Hematopoietic multipotent progenitor cell treated with erythropoietin and hydrocortisone succinate and interleukin-3 and kit ligand, for 8 days (in vitro differentiated cells): Measurements from ENCODE around the gene GLI3.

Experiments used
- DNase-seq: peaks from one replicate; pipeline ENCODE4 v3.0.0-alpha.2; 2015

Gene GLI3

DNA sequence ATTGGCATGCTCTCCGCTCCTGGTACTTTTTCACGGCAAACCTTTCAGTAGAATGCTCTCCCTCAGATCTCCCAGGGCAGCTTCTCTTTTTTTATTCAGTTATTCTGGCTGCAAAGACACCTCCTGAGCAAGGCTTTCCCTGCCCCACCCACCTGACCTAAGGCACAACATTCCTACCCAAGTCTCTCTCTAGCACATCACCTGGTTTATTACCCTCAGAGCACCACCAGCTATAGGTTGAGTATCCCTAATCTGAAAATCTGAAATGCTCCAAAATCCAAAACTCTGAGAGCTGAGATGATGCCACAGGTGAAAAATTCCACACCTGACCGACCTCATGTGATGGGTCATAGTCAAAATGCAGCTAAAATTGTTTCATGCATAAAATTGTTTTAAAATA, 99.6 kb downstream of the GLI3 start:
- no peak for DNase-seq

DNA sequence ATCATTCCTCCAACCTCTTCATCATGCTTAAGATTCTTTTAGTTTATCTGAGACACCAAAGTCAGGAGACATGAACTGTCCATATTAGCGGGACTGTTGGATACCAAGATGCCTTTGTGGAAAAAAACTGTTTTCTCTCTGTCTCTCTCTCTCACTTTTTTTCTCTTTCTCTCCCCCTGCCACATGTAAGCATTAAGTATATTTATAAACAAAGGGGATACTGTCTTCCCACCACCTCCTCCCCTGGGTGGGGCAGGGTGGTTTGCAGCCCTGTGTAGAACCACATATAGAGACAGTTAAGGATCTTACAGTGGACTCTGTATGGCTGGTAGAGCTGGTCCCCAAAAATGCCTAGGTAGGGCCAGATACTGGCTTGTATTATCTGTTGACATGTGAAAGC, 101.3 kb downstream of the GLI3 start:
- DNase-seq, result no peak

DNA sequence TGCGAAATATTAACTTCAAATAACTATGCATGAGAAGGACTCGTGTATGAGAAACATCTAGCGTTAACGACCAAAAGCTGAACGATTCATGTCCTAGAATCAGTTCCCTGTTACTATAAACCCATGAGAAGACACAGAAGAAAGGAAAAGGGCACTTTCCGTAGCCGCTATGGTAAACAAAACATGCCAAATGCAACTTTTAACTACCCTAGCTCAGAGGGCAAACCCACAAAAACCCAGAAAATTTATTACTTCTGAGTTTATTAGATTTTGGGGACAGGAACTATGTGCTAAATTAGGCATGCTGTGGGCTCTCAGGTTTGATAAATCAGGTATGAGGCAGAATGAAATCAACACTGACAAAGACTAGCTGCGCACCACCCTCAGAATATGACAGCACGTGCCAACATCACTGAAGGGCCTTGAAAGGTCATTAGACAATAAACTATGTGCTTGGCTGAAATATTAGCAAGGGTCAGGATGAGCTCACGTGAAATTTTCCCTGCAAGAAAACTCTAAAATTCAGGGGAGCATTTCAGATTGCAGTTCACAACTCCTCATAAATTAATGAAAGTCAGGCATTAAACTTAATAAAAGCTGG, 102.6 kb downstream of the GLI3 start:
- no peak for DNase-seq

DNA sequence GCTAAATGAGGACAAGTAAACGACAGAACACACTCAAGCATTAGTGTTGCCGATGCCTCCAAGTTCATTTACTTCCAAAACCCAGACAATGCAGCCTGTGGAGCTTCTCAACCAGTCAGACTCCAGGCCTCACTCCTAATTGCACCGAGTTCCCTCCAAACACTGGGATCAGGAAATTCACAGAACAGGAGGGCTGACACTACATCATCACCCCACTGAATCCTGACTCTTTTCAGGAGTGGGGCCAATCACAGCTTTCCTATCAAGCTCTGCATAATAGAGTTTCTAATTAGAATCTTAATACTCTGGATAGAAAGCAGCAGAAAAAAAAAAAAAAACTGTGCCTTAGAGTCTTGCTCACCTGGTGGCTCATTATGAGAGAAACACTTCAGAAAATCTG, 103.7 kb downstream of the GLI3 start:
- DNase-seq, result no peak

DNA sequence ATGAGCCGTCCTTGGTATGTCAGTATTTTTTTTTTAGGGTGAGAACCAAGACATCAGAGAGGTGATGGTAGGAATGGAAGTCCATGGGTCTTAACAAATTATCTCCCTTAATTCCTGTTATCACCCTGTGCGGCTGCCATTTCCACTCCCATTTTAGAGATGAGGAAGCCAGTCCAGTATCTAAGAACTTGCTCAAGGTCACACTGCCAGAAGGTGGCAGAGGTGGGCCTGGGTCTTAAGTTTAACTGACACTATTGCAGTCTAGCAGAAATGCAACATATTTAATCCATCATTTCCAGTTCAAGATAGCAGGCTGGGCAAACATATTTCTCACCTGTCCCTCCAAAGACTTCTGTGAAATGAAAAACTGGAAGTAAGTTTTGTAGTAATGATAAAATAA, 108.3 kb downstream of the GLI3 start:
- DNase-seq, result no peak

DNA sequence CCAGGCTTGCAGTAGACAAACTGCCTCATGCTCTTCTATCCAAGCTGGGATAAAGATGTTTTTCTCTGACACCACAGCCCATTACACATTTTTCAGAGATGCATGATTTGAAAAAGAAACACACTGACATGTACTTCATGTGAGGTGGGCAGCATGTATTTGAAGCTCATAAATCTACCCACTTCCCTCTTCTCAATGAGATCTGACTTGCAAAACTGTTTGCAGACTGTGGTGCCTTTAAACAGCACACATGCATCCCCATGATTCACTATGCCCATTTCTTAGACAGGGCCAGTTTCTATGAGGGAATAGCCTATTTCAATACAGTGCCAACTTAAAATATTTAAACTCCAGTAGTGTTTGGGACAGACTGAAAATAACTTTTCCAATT, 109.8 kb downstream of the GLI3 start:
- no peak for DNase-seq

DNA sequence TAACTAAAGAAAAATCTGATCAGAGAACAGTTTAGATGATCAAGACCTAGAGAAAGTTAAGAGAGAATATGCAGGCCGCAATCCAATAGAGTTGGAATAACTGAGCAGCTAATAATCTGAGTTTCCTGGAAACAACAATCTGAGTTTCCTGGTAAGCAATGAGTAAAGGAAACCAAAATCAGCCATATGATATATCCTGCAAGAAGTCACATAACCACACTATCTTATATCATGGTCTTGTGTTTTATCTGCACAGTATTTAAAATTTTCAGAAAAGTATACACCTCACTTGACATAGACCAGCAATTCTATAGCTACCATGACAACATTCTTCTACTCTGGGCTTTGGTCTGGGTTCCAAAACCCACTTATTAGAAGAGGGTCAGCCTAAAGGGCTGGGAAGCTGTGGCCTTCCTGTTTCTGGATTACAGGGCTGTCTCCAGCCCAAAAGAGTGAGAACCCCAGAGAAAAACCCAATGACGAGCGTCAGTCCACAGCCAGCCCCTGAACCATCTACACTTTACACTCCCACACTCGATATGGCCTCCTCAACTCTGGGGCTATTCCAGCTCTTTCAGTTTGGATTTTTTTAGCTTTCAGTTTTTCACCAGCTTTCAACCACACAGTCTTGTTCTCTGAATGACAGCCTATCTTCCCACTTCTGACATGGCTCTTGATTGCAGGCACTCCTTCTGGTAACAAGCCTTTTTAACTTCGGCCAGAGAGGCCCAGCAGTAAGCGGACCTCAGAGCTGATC, 110.4 kb downstream of the GLI3 start:
- no peak for DNase-seq

DNA sequence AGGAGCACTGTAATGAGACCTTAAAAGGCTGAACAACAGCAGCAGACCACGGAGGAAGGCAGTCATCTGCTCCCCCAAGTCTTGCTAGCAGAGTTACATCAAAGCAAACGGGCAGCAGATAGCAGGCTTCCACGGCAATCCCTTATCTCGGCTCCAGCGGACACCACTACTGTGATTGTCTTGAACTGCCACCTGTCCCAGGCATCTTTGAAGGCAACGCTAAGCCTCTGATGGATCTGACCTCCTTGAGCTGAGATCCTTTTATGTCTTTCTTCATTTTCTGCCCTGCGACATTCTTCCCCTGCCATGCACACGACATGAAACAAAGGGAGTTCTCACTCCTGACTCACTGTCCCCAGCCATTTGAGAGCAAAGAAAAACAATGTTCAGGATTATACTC, 111.7 kb downstream of the GLI3 start:
- DNase-seq, result no peak

DNA sequence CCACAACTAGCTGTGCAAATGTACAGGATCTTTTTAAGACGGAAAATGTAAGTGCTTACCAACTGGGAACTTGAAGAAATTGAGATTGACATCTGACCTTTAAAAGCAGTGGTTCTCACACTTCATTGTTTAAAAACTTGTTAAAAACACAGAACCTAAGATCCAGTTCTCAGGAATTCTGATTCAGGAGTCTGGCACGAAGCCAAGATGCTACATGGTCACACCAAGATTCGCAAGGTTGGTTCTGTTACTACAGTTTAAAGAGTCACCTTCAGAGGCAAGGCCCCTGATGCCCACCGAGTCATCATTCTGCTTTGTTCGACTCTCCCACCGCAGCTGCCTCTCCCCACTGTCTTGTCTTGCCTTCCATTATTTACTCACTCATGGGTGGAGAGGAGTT, 113.3 kb downstream of the GLI3 start:
- no peak for DNase-seq

DNA sequence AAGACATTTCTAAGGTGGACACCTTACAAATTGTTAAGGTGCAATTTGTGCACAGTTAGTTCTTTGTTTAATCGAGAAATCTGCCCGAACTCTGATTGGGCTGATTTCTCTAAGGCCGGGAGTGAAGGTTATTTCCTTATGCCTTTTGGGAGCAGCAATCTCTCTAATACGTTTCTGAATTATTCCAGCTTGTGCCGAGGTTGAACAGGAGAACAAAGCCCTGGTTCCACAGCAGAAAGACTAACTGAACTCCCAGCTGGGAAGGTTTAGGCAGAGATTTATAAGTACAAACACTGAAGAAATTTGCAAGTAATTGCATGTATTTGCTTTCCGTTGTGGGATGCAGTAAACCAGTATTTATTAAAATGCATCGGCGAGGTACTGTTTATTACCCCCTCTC, 116.8 kb downstream of the GLI3 start:
- DNase-seq, result no peak

DNA sequence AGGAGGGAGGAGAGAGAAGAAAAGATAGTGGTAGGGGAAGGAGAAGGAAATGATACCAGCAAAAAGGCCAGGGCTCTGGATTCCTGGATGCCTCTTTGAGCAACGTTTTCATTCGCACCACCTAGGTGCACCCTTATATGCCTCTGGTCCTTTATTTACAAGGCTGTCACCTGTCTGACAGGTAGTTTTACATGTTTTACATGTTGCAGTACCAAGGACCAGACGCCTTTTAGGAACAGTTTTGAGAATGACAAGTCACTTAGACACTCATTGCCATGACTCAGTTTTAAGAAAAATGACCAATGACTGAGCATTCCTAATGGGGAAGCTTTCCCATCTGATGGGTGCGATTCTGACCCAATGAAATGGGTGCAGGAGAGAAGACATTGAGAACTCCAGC, 119.8 kb downstream of the GLI3 start:
- no peak for DNase-seq

DNA sequence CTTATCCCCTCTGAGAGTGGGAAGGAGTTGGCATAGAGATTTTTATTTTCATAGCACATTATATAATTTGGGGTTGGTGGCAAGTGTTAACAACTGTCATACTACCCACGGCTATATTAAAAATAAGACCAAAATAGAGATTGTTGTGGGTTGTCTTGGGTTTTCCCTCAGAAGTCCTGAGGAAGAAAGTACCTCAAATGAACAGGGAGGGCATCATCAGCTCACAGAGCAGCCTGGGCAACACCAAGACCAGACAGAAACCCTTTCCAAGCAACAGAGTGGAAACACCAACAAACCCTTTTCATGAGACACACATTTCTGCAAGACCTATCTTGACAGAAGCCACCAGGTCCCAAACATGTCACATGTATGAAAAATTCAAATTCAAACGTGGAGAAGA, 121.2 kb downstream of the GLI3 start:
- DNase-seq, result no peak

DNA sequence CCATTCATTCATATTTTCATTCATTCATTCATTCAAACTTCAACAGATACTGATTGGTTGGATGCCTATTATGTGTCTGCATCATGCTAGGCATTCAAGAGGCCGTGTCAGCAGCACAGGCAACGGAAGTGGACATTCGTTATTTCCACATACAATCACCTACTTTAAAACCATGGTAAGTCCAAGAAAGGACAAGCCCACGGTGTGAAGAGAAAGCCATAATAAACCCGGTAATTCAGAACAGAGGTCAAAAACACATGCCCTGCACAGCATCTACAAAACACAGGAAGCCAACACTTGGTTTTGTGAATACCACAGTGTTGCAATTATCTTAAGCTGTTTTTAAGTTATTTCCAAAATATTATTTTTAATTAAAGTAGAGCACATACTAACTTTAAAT, 126.7 kb downstream of the GLI3 start:
- no peak for DNase-seq

DNA sequence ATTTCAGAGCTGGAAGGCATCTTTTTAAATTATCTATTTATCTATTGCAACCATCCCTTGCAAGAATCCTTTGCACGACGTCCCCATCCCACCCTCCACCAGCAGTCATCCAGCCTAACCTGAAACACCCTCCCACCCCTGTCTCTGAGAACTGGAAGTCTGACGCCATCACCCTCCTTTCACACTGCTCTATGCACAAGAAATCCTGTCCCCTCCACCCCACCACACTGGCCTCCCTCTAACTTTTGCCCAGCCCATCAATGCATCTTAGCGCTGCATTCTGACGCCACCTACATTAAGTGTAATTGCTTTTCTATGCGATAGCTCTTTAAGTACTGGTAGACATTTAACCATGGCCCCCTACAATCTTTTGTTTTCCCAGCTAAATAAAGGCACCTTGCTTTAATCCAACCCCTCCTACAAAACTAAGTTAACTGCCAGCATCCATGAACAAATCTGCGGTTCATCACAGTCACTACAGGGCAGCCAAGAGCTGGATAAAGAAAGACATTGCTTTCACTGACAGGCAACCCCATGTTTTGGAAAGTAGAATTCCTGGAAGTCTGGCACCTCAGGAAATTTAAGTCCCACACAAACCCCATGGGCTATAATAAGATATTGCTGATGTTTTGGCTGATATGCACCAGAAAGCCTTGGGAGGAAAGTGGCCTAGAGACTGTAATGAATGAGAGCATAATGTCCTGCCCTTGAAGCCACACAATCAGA, 128.0 kb downstream of the GLI3 start:
- DNase-seq, result no peak

DNA sequence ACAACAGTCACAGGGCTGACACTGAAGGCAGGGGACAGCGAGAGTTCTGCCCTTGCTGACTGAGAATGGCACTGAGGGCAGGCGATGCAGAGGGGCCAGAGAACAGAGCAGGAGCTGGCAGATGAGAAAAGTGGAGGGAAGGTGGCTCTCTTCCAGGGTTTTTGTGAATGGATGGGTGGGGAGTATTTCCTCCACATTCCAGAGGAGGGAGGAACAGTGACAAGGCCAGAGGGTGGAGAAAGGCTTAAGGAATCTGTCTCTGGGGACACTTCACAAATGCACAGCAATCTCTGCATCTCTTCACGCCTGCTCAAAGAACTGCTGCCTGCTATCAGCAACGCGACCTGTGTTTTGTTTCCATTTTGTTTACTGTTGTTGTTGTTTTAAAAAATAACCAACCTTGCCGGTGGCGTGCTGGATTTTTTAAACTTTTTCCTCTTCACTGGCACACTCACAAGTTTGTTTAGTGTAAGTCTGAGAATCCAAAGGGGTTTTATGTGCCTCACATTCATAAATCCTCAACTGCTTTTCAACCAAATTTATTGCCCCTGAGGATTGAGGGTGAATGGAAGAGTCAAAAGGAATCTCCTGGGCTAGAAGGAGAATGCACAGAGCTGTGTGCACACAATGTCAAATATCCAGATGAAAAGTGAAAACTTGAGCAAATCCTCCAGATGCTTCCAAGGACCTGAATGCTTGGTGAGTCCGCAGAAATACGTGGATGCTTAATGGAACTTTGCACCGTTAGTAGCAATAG, 129.3 kb downstream of the GLI3 start:
- no peak for DNase-seq

DNA sequence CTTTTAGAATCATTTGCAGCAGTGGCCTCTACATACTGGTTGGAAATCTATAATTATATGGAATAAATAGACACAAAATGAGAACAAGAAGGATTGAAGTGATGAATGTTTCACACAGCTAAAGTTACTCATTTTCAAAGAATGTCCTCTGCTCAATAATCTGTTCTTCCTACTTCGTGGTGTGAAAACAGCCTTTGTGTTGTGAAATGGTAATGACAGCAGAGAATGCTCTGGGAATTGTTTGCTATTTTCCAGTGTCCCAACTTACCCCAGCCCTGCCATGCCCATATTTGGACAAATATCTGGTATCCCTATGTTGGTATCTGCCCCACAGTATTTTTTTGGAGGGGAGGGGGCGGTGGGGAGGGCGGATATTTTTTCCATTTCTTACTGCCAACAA, 130.4 kb downstream of the GLI3 start:
- no peak for DNase-seq

DNA sequence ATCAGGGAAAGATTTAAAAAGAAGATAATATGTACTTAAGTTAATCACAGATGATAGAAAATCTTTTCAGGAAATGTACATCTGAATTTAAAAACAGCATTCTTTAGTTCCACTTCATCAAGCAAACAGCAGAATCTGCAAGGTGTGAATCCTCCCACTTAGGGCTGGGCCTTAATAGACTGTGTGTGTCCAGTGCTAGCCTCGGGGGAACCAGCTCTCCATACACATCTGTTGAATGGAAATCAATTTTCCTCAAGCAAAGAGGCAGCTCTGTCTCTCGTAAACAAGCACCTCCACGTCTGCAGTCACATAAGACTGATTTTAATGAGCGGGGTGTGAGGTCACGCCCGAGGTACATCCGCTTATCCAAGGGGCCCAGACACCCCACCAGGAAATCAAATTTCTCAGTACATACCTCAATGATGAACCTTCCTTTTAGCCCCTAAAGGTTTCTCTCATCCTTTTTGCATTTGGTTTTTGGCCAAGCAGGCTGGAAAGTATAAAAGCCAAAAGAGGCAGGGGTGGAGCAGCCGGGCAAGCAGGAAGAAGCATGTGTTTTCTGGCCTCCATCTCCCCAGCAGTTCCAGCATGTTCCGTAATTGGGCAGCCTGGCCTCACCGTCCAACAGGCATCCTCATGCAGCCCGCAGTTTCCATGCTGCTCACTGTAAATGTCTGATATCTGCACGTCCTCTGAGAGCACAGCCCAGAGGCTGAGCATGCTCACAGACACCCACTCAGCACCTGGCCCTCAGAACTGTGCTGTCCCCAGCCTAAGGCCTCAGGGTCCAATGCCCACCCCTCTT, 131.3 kb downstream of the GLI3 start:
- no peak for DNase-seq

DNA sequence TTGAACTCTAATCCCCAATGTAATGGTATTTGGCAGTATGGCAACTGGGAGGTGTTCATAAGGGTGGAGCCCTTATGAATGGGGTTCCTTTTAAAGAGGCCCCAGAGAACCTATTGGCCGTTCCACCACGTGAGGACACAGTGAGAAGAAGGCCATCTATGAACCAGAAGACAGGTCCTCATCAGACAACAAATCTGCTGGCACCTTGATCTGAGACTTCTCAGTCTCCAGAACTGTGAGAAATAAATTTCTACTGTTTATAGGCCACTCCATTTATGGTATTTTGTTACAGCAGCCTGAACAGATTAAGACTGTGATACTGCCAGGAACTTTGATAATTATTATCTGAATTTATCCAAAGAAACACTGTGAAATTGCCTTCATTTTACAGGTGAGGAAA, 132.3 kb downstream of the GLI3 start:
- DNase-seq, result no peak

DNA sequence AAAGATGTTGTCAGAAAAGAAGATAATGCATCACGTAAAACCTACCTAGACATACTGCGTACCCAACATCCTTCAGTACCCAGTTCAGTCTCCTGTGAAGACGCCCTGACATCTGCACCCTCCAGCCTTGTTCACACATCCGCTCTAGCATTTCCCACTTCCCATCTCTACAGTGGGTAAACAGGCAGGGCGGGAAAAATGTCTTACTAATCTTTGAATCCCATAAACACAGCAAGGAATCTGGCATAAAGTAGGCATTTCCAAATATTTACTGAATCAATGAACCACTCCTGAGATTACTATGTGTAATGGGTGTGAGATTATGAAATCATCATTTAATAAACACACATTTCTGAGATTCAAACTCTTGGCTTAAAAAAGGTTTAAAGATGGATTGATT, 132.8 kb downstream of the GLI3 start:
- no peak for DNase-seq

DNA sequence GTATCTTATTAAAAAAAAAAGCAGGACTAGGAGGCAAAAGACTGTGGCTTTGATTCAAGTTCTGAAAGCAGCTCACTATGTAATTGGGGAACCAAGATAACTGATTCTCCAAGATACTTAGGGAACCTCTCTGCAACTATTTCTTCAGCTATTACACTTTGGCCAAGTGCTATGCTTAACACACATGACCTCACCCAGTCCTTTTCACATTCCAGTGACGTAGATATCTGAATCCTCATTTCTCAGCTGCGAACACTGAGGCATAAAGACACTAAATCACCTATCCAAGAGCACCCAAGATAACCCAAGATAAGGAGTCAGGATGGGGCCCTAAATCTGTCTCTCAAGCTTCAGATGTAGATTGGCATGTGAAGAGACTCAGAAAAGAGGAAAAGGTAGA, 133.6 kb downstream of the GLI3 start:
- no peak for DNase-seq

DNA sequence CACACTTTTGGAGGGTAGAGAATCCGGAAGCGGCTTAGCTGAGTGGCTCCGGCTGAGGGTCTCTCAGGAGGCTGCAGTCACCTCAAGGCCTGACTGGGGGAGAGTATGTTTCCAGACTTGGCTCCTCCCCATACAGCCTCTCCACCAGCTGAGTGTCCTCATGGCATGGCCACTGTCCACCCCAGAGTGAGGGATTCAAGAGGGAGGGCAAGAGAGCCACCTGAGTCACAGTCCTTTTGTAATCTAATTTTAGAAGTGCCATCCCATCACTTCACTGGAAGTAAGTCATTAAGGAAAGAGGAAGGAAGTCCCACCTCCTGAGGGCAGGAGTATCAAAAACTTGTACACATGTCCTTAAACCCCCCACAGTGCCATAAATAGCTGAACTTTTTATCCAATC, 134.0 kb downstream of the GLI3 start:
- no peak for DNase-seq

DNA sequence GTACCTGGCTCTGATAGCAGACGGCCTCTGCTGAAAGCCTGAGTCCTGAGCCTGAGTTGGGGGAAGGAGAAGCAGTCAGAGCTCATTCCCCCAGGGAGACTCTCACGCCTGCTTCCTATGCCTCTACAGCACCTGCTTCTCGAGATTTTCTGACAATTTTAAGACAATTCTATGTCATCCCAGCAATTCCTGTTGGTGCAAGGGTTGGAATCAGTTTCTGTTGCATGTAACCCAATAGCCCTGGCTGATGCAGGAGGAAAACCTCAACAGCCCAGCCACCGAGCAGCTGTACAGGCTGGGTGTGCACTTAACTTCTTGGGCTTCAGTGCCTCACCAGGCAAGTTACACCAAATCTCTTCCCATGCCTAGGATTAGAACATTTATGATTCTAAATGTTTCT, 134.7 kb downstream of the GLI3 start:
- DNase-seq, result no peak

DNA sequence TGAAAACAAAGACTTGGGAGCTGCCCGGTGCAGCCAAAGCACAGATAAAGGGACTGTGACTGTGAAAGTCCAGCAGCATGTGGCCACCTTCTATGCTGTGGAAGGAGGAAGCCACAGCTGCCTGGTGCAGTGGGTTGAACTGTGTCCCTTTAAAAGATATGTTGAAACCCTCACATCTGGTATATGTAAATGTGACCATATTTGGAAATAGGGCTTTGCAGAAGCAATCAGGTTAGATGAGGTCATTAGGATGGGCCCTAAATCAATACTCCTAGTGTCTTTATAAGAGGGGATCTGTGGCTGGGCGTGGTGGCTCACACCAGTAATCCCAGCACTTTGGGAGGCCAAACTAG, 136.9 kb downstream of the GLI3 start:
- no peak for DNase-seq
